A549 (cell line): Measurements from ENCODE around the gene NDUFV2. TPM values are rescaled to one million over a fixed set of nuclear protein-coding genes. Genes with fewer than 3 reads are reported as not detected.

Experiments used
- ATAC-seq, 2 experiments: fragments of 200-7000 bp in 1 of 2; fragments of >200 bp in 1 of 2; cut with Nextera tagmentation in 1 of 2; cut with Tn5 transposase in 1 of 2; 3 replicates each; pipeline versions ENCODE4 v1.8.0 to v1.9.1; 2018 to 2020; ENCODE audit warnings: mild to moderate bottlenecking in 1 of 2, moderate library complexity in 1 of 2
- CTCF ChIA-PET: fragments of 300-600 bp; sonication (Branson Sonifier 250); formaldehyde crosslinking; extraction: SDS; loops from one replicate; lab custom pipeline; 2021; ENCODE audit warnings: antibody characterized with exemption, inconsistent platforms; lab: Yijun Ruan, JAX
- POLR2A ChIA-PET: fragments of 350-600 bp; formaldehyde crosslinking; extraction: SDS; loops from one replicate; lab custom pipeline; 2021; ENCODE audit warnings: antibody characterized with exemption, inconsistent platforms; lab: Yijun Ruan, JAX
- DNase-seq, 2 experiments: peaks; one replicate each; pipeline versions ENCODE4 v3.0.0 to v3.0.0-alpha.2; 2011 to 2016; ENCODE audit warnings: low read depth in 1 of 2, low spot score in 1 of 2
- FAIRE-seq: peaks from 2 replicates; lab custom pipeline; 2011; peaks lifted over from hg19 to GRCh38; lab: Jason Lieb, UNC
- H3K27ac ChIP-seq, 2 experiments: fragments of >200 bp; sonication (Bioruptor Twin); formaldehyde crosslinking; 3 replicates each; pipeline ENCODE4 v1.5.1; 2016 to 2017
- H3K4me1 ChIP-seq: fragments of >200 bp; sonication (Bioruptor Twin); formaldehyde crosslinking; 3 replicates; pipeline ENCODE4 v1.6.1; 2016
- H3K4me2 ChIP-seq: fragments of >200 bp; sonication (Bioruptor Twin); formaldehyde crosslinking; 3 replicates; pipeline ENCODE4 v1.6.1; 2016
- H3K4me3 ChIP-seq: fragments of >200 bp; sonication (Bioruptor Twin); formaldehyde crosslinking; 3 replicates; pipeline ENCODE4 v1.5.1; 2016
- H3K9me3 ChIP-seq: fragments of >200 bp; sonication (Bioruptor Twin); formaldehyde crosslinking; 3 replicates; pipeline ENCODE4 v1.6.1; 2016
- BHLHE40 ChIP-seq: IDR thresholded peaks from 2 replicates; pipeline ENCODE4 v1.6.1; 2012; ENCODE audit warnings: low read depth, low read length, inconsistent platforms
- CBX8 ChIP-seq: fragments of 200-600 bp; sonication (generic); IDR thresholded peaks from 2 replicates; pipeline ENCODE4 v1.6.1; 2016
- CEBPB ChIP-seq, 2 experiments: fragments of >200 bp in 1 of 2; sonication (Bioruptor Twin) in 1 of 2; formaldehyde crosslinking in 1 of 2; IDR thresholded peaks; 2 replicates each; pipeline ENCODE4 v1.6.1; 2012 to 2016
- CHD2 ChIP-seq: fragments of 150-350 bp; IDR thresholded peaks from 2 replicates; pipeline ENCODE4 v1.6.1; 2014; ENCODE audit warnings: low read length; ENCODE audit not compliant: partially characterized antibody
- CHD4 ChIP-seq: fragments of 200-600 bp; sonication (generic); IDR thresholded peaks from 2 replicates; pipeline ENCODE4 v1.6.1; 2016; ENCODE audit warnings: antibody characterized with exemption, mild to moderate bottlenecking, borderline replicate concordance
- E2F6 ChIP-seq: IDR thresholded peaks from 2 replicates; pipeline ENCODE4 v1.6.1; 2012; ENCODE audit warnings: low read depth, borderline replicate concordance
- EHF ChIP-seq: fragments of 250-450 bp; sonication (Bioruptor Pico); IDR thresholded peaks from 2 replicates; pipeline ENCODE4 v1.5.0; 2020; ENCODE audit warnings: mild to moderate bottlenecking
- EHMT2 ChIP-seq: fragments of 200-600 bp; sonication (generic); IDR thresholded peaks from 2 replicates; pipeline ENCODE4 v1.6.1; 2016; ENCODE audit warnings: antibody characterized with exemption, low read depth, mild to moderate bottlenecking, moderate library complexity
- EP300 ChIP-seq, 2 experiments: fragments of >200 bp; sonication (Bioruptor Twin); formaldehyde crosslinking; IDR thresholded peaks; 2 replicates in 1 of 2; 3 replicates in 1 of 2; pipeline ENCODE4 v1.6.1; 2016 to 2017
- FOSB ChIP-seq: fragments of 250-450 bp; sonication (Bioruptor Pico); IDR thresholded peaks from 2 replicates; pipeline ENCODE4 v1.5.0; 2020; ENCODE audit warnings: mild to moderate bottlenecking, moderate library complexity
- FOXS1 ChIP-seq: fragments of 250-450 bp; sonication (Bioruptor Pico); IDR thresholded peaks from 2 replicates; pipeline ENCODE4 v1.5.0; 2020; ENCODE audit warnings: mild to moderate bottlenecking, moderate library complexity
- GATA3 ChIP-seq: IDR thresholded peaks from 2 replicates; pipeline ENCODE4 v1.6.1; 2012; ENCODE audit warnings: borderline replicate concordance
- HES2 ChIP-seq: fragments of >200 bp; sonication (Bioruptor Twin); formaldehyde crosslinking; IDR thresholded peaks from 2 replicates; pipeline ENCODE4 v1.6.1; 2016
- HMGXB4 ChIP-seq: fragments of 250-450 bp; sonication (Bioruptor Pico); IDR thresholded peaks from 2 replicates; pipeline ENCODE4 v1.5.0; 2021; ENCODE audit warnings: mild to moderate bottlenecking, moderate library complexity, borderline replicate concordance
- HOXA7 ChIP-seq: fragments of 250-450 bp; sonication (Bioruptor Pico); IDR thresholded peaks from 2 replicates; pipeline ENCODE4 v1.5.0; 2020; ENCODE audit warnings: mild to moderate bottlenecking, moderate library complexity
- HOXB5 ChIP-seq: fragments of 250-450 bp; sonication (Bioruptor Pico); IDR thresholded peaks from 2 replicates; pipeline ENCODE4 v1.5.0; 2020; ENCODE audit warnings: mild to moderate bottlenecking, moderate library complexity
- JUN ChIP-seq, 2 experiments: fragments of >200 bp; sonication (Bioruptor Twin); formaldehyde crosslinking; IDR thresholded peaks; 2 replicates in 1 of 2; 3 replicates in 1 of 2; pipeline ENCODE4 v1.6.1; 2016 to 2017
- KDM1A ChIP-seq: fragments of 200-600 bp; sonication (generic); IDR thresholded peaks from 2 replicates; pipeline ENCODE4 v1.6.1; 2016; ENCODE audit warnings: low read depth, mild to moderate bottlenecking
- KDM5A ChIP-seq: fragments of 200-600 bp; sonication (generic); IDR thresholded peaks from 2 replicates; pipeline ENCODE4 v1.6.1; 2016; ENCODE audit warnings: antibody characterized with exemption, mild to moderate bottlenecking
- MAFK ChIP-seq: fragments of 450-650 bp; IDR thresholded peaks from 2 replicates; pipeline ENCODE4 v1.6.1; 2014; ENCODE audit not compliant: partially characterized antibody
- MYC ChIP-seq: IDR thresholded peaks from 2 replicates; pipeline ENCODE4 v1.6.1; 2012; ENCODE audit warnings: mild to moderate bottlenecking, inconsistent platforms, low read length, improper control_type of control experiment, borderline replicate concordance
- NFE2L2 ChIP-seq: fragments of 150-350 bp; conservative IDR thresholded peaks from 2 replicates; pipeline ENCODE4 v1.6.1; 2014; ENCODE audit warnings: low read length
- NR3C1 ChIP-seq: fragments of >200 bp; sonication (Bioruptor Twin); formaldehyde crosslinking; IDR thresholded peaks from 3 replicates; pipeline ENCODE4 v1.6.1; 2017
- PHF8 ChIP-seq: fragments of 200-600 bp; sonication (generic); IDR thresholded peaks from 2 replicates; pipeline ENCODE4 v1.6.1; 2016; ENCODE audit warnings: low read depth, mild to moderate bottlenecking, antibody characterized with exemption, moderate library complexity, borderline replicate concordance
- RAD21 ChIP-seq, 2 experiments: fragments of >200 bp in 1 of 2; sonication (Bioruptor Twin) in 1 of 2; formaldehyde crosslinking in 1 of 2; IDR thresholded peaks in 1 of 2; conservative IDR thresholded peaks in 1 of 2; 2 replicates in 1 of 2; 3 replicates in 1 of 2; pipeline ENCODE4 v1.6.1; 2012 to 2018; ENCODE audit warnings: inconsistent platforms in 1 of 2
- RARB ChIP-seq: fragments of 250-450 bp; sonication (Bioruptor Pico); IDR thresholded peaks from 2 replicates; pipeline ENCODE4 v1.8.0; 2021; ENCODE audit warnings: mild to moderate bottlenecking, moderate library complexity
- RCOR1 ChIP-seq: fragments of 150-350 bp; IDR thresholded peaks from 2 replicates; pipeline ENCODE4 v1.6.1; 2014; ENCODE audit warnings: antibody characterized with exemption, low read length, low read depth
- REST ChIP-seq: fragments of 200-600 bp; sonication (generic); IDR thresholded peaks from 2 replicates; pipeline ENCODE4 v1.6.1; 2016; ENCODE audit warnings: antibody characterized with exemption, mild to moderate bottlenecking, moderate library complexity
- RFX5 ChIP-seq: fragments of 450-650 bp; IDR thresholded peaks from 2 replicates; pipeline ENCODE4 v1.7.1; 2014; ENCODE audit warnings: antibody characterized with exemption, mild to moderate bottlenecking, moderate library complexity
- SREBF2 ChIP-seq: fragments of 450-650 bp; IDR thresholded peaks from 2 replicates; pipeline ENCODE4 v1.6.1; 2014; ENCODE audit warnings: mild to moderate bottlenecking, moderate library complexity
- WGBS: methylation state at CpG from one replicate; pipeline ENCODE4 v1.1.6; 2017; ENCODE audit errors: missing lambda C conversion rate; 5-methylcytosine and 5-hydroxymethylcytosine counted together
- polyA plus RNA-seq, 4 experiments: library from polyadenylated mRNA; depleted of rRNA in 3 of 4; stranded (reverse); fragments of >200 nt; fragmentation: RNase III in 1 of 4; extraction: RNeasy Plus Mini Kit Qiagen cat#74134 plus additional on column Dnase treatment in 1 of 4; gene quantifications; 2 replicates in 3 of 4; 3 replicates in 1 of 4; pipeline ENCODE4 v1.2.3, GENCODE V29; 2011 to 2017

The NDUFV2 gene
- polyA plus RNA-seq, 2 of the 4 experiments (the other 2 are of a cell fraction), result 115 to 180 TPM

DNA sequence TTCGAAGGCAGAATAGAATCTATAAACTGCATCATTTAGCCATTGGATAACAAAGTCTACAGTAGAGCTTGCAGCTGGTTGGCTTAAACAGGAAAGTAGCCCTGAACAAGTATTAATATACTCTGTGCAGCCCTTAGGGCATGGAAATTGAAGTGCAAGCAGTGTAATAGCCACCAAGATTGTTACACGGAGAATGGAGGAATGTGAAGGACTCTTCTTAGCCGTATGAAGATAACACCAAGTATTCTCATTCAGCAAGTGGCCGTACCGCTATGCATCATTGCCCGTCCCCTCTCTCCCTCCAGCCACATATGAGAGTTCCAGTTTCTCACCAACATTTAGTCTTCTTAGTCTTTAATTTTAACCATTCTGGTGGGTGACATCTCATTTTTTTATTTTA is 74.5 kb downstream of the NDUFV2 start:
- POLR2A ChIA-PET, result no interaction called here
- no peak for ATAC-seq

DNA sequence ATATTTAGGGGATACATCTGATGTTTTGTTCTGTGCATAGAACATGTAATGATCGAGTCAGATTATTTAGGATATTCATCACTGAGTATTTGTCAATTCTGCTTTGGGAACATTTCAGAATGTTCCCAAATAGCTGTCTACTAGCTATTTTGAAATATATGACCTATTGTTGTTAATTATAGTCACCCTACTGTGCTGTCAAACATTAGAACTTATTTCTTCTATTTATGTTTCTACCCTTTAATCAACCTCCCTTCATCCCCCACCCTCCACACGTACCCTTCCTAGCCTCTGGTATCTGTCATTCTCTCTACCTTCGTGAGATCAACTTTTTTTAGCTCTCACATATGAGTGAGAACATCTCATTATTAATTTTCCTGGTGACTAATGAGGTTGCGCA is 75.0 kb downstream of the NDUFV2 start:
- no peaks in the 10 kb centered on the region for H3K4me1 ChIP-seq
- H3K4me2 ChIP-seq, result no peak overlapping the region
- no peak for FAIRE-seq
- no peaks in the 10 kb centered on the region for H3K9me3 ChIP-seq
- POLR2A ChIA-PET, result no interaction called here
- WGBS, result 86% methylated on average over 4 of the region's 4 CpGs
- H3K4me3 ChIP-seq, result no peak overlapping the region
- no peak for ATAC-seq
- TF ChIP-seq NFE2L2 (no peak), HOXA7 (CRISPR knock-in tag) (no peak), RCOR1 (no peak), EHF (CRISPR knock-in tag) (no peak), RARB (no peak), CBX8 (no peak), HES2 (no peak), HMGXB4 (no peak), PHF8 (no peak), KDM1A (no peak), CEBPB (IDR thresholded peaks at IDR 0.05) (no peak), BHLHE40 (no peak), FOSB (no peak), JUN (IDR thresholded peaks at IDR 0.05) (no peak), CHD2 (no peak), HOXB5 (CRISPR knock-in tag) (no peak), KDM5A (no peak), SREBF2 (no peak)
- CTCF ChIA-PET, result interaction anchor here (1.1 kb wide), 1 partner anchor 104 kb away, joined by 3 read pairs; no protein-coding TSS in a partner anchor
- no peak for DNase-seq
- no peak overlapping the region for H3K27ac ChIP-seq

More for the DNA sequence above, 74.5 kb downstream of the NDUFV2 start:
- DNase-seq, result no peak
- H3K4me1 ChIP-seq, result no peaks in the 10 kb centered on the region
- TF ChIP-seq CHD4, result no peak
- no peak for TF ChIP-seq GATA3
- TF ChIP-seq PHF8, result no peak
- no peak for TF ChIP-seq MYC
- TF ChIP-seq E2F6, result no peak
- TF ChIP-seq RFX5, result no peak
- TF ChIP-seq EP300 (IDR thresholded peaks at IDR 0.05), result no peak
- TF ChIP-seq NR3C1, result no peak
- no peak for TF ChIP-seq MAFK
- TF ChIP-seq SREBF2, result no peak
- TF ChIP-seq CHD2, result no peak
- TF ChIP-seq RAD21 (conservative IDR thresholded peaks at IDR 0.05 in 1 of 2, IDR thresholded peaks at IDR 0.05 in 1 of 2), result no peak
- TF ChIP-seq REST, result no peak
- TF ChIP-seq EHMT2, result no peak
- TF ChIP-seq FOXS1 (CRISPR knock-in tag), result no peak
- WGBS, result 85% methylated on average over 6 of the region's 6 CpGs
- H3K4me3 ChIP-seq, result no peak overlapping the region
- no peaks in the 10 kb centered on the region for H3K9me3 ChIP-seq
- H3K27ac ChIP-seq, result no peak overlapping the region
- CTCF ChIA-PET, result interaction anchor here (1.1 kb wide), 1 partner anchor 103 kb away, joined by 3 read pairs; no protein-coding TSS in a partner anchor
- H3K4me2 ChIP-seq, result no peak overlapping the region
- FAIRE-seq, result no peak
